ENCODE measurements around the gene SURF1.

- TF ChIP-seq POLR2A (IDR thresholded peaks at IDR 0.05; ENCODE audit: extremely low read depth, insufficient read length) (no peak), CTCF (IDR thresholded peaks at IDR 0.05; ENCODE audit: low read depth, low read length) (no peak)
Observed at GRCh38 chr9:133400292-133400691, 44.0 kb upstream of the SURF1 start.

All from NB4 (cell line).